Head of caudate nucleus (tissue), 42 donors: ENCODE measurements around the gene TERT.
"Not testable (repeated sequence)": the region's sequence is repeated elsewhere in the genome, so short reads cannot be mapped to it uniquely, and the experiment has no call there.

Experiments used
- DNase-seq, 42 donors: peaks; one replicate each; pipeline versions ENCODE4 v3.0.0 to v3.0.0-alpha.2; 2020 to 2021; ENCODE audit warnings: mixed read lengths in 7 of 42
- intact Hi-C: fragments of 100-400 bp; cut with DNase I; formaldehyde crosslinking; loops from one replicate; pipeline ENCODE4 v1.15.0; 2022

Gene TERT

DNA sequence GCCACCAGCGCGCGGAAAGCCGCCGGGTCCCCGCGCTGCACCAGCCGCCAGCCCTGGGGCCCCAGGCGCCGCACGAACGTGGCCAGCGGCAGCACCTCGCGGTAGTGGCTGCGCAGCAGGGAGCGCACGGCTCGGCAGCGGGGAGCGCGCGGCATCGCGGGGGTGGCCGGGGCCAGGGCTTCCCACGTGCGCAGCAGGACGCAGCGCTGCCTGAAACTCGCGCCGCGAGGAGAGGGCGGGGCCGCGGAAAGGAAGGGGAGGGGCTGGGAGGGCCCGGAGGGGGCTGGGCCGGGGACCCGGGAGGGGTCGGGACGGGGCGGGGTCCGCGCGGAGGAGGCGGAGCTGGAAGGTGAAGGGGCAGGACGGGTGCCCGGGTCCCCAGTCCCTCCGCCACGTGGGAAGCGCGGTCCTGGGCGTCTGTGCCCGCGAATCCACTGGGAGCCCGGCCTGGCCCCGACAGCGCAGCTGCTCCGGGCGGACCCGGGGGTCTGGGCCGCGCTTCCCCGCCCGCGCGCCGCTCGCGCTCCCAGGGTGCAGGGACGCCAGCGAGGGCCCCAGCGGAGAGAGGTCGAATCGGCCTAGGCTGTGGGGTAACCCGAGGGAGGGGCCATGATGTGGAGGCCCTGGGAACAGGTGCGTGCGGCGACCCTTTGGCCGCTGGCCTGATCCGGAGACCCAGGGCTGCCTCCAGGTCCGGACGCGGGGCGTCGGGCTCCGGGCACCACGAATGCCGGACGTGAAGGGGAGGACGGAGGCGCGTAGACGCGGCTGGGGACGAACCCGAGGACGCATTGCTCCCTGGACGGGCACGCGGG lies at the start of gene TERT:
Gene TERT, minus strand, starts transcription at position 234 of the 815 bp plus-strand sequence. Its CDS starts 79 bp downstream, at position 155.
- peak in 27 of 42 donors; percentile 12 to 61 (median 38) for DNase-seq
- intact Hi-C loops: no loop called here

DNA sequence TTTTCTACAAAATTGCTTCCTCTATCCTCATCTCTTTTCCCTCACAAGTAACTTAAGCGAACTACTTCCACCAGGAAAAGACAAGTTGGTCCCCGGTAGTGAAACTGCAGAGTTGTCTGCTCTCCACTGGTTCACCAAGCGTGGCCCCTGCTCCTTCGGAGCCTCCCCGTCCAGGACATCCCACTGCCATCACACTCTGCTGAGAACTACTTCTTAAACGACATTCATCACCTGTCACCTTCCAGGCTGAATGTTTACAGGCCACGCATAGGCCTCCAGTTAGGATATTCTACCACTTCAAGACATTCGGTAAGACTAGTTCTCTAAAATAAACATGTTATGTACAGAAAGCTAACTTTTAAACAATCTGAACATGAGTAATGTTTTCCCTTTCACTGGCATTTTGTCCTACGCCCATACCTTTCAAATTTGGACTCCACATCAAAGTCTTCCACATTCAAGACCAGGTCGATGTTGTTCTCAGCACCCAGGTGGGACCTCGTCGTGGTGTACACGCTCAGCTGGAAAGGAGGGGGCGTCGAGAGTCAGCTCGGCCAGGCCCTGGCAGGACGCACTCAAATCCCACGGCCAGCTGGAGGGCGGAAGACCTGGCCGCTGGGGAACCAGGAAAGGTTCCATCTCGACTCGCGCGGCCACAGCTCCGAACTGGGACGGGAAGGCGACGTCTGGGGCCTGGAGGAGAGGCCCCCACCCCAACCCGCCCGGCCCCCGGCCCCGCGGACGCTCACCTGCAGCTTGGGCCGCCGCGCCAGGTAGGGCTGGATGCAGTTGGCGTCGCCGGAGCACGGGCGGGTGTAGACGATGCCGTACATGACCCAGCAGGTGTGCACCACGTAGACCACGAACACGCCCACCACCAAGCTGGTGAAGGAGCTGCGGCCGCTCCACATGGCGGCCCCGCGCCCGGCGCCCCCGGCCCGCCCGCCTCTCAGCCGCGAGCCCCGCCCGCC lies 49.3 kb upstream of the TERT start:
- intact Hi-C loops: loop anchor here (10.0 kb wide), 2 partner anchors 159 to 301 kb away; no protein-coding TSS in a partner anchor
- DNase-seq: peak in 10 of 42 donors; percentile 5 to 48 (median 31)

DNA sequence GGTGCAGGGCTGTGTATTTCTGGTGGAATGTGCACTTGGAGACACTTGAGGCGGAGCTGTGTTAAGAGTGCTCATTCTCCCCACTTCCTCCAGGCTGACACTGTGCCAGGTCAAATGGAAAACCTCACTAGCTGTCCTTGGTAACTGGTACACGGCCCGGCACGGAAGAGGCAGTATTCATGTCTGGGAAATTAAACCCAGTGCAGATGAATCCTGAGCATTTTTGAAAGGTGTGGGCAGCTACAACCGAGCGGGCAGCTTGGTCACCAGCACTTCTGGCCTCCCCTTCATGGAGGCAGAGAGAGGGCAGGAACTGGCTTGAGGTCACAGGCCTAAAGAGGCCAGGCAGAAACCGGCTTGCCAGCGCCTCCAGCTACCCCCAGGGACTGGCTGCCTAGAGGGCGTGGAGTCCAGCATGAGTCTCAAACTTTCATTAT lies 48.5 kb upstream of the TERT start:
- intact Hi-C loops: loop anchor here (10.0 kb wide), 2 partner anchors 159 to 301 kb away; no protein-coding TSS in a partner anchor
- peak in 1 of 42 donors; percentile 21 for DNase-seq

DNA sequence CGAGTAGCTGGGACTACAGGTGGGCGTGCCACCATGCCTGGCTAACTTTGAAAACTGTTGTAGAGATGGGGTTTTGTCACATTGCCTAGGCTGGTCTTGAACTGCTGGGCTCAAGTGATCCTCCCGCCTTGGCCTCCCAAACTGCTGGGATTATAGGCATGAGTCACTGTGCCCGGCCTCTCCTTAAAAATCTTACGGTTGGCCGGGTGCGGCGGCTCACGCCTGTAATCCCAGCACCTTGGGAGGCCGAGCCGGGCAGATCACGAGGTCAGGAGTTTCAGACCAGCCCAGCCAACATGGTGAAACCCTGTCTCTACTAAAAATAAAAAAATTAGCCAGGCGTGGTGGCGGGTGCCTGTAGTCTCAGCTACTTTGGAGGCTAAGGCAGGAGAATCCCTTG lies 47.8 kb upstream of the TERT start:
- intact Hi-C loops: loop anchor here (10.0 kb wide), 2 partner anchors 158 to 302 kb away; no protein-coding TSS in a partner anchor
- DNase-seq: peak in 1 of 42 donors; percentile 23

DNA sequence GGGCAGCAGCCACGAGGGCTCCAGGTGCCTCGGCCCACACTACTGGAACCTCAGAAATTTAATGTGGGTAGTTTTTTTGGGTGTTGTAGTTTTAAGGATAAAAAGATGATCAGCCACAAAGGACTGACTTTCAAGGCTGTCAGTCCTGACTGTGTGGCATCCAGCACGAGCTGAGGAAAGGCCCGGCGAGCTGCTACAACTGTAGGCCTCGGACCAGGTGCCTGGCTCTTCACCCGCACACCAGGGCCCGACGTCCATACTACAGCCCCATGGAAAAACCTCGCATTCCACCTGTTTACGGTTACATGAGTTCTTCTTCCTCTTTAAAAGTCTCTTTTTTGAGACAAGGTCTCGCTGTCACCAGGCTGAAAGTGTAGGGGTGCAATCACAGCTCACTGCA lies 47.4 kb upstream of the TERT start:
- intact Hi-C loops: loop anchor here (10.0 kb wide), 2 partner anchors 157 to 303 kb away; no protein-coding TSS in a partner anchor

DNA sequence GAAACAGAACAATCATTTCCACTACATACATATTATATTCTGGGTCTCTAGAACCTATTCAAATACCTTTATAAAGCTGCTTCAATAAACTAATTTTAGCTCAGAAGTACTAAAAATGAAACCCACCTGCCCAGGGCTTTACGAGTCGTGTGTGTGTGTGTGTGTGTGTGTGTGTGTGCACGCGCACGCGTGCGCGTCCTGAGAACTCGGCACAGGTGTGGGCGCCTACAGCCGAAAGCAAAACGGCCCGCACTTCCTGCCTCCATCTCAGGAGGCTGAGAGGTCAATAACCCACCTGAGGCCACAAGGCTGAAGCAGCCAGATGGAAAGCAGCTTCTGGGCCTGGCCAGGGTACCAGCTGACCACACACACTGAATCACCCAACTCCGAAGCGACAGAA lies 47.0 kb upstream of the TERT start:
- intact Hi-C loops: loop anchor here (10.0 kb wide), 2 partner anchors 157 to 303 kb away; no protein-coding TSS in a partner anchor
- peak in 1 of 42 donors; percentile 13 for DNase-seq

More for the DNA sequence above, 47.4 kb upstream of the TERT start:
- DNase-seq: peak in 1 of 42 donors; percentile 19

DNA sequence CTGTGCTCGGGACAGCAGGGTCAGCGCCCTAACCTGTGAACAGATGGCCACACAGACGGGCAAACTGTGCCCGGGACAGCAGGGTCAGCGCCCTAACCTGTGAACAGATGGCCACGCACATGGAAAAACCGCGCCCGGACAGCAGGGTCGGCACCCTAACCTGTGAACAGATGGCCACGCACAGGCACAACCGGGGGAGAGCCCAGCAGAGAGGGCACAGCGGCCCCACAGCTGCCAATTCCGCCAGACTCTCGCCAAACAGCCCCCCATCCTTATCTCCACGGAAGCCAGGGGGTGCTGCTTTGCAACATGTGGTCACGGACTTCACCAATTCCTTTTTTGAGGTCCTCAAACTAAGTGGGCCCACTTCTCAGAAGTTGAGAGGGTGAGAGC lies 44.9 kb upstream of the TERT start:
- intact Hi-C loops: loop anchor here (10.0 kb wide), 2 partner anchors 155 to 305 kb away; no protein-coding TSS in a partner anchor
- peak in 1 of 42 donors; percentile 13 for DNase-seq

DNA sequence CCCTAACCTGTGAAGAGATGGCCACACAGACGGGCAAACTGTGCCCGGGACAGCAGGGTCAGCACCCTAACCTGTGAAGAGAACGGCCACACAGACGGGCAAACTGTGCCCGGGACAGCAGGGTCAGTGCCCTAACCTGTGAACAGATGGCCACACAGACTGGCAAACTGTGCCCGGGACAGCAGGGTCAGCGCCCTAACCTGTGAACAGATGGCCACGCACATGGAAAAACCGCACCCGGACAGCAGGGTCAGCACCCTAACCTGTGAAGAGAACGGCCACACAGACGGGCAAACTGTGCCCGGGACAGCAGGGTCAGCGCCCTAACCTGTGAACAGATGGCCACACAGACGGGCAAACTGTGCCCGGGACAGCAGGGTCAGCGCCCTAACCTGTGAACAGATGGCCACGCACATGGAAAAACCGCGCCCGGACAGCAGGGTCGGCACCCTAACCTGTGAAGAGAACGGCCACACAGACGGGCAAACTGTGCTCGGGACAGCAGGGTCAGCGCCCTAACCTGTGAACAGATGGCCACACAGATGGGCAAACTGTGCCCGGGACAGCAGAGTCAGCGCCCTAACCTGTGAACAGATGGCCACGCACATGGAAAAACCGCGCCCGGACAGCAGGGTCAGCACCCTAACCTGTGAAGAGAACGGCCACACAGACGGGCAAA lies 44.4 kb upstream of the TERT start:
- intact Hi-C loops: not testable (repeated sequence)

DNA sequence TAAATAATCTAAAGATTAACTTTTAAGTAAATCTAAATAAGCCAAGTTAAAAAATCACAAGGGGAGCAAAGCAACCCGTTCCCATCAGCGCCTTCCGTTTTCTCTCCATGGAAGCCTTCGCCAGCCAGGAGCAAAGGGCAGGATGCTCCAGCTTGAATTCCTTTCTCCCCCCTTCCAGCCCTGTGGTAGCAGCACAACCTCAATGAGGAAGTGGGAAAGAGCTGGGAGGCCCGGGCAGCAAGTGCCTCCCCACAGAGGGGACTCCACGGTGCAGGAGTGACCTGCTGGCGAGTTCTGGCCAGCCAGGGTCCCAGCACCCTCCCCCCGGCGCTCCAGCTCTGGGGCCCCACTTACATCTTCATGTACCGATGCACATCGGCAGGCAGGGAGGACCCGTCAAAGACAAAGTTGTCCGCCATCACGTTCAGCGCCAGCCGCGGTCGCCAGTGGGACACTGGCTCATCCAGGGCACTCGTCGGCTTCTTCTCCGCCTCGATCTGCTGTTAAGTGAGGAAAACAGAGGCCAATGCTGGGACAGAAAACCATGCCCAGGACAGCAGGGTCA lies 43.7 kb upstream of the TERT start:
- peak in 1 of 42 donors; percentile 16 for DNase-seq
- intact Hi-C loops: no loop called here

More for the DNA sequence above, 44.4 kb upstream of the TERT start:
- DNase-seq: peak in 2 of 42 donors; percentile 0 to 22

DNA sequence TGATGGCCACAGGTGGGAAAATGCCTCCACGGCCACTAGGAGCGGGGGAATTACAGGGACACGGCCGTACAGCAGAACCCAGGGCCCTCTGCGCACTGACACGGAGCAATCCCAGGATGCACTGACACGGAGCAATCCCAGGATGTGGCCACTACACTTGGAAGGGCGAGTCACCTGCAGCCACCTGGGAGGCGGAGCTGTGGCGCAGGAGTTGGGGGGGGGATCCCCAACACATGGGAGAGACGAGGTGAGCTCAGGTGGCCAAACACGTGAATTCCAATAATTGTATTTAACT lies 43.3 kb upstream of the TERT start:
- intact Hi-C loops: no loop called here
- peak in 1 of 42 donors; percentile 19 for DNase-seq

DNA sequence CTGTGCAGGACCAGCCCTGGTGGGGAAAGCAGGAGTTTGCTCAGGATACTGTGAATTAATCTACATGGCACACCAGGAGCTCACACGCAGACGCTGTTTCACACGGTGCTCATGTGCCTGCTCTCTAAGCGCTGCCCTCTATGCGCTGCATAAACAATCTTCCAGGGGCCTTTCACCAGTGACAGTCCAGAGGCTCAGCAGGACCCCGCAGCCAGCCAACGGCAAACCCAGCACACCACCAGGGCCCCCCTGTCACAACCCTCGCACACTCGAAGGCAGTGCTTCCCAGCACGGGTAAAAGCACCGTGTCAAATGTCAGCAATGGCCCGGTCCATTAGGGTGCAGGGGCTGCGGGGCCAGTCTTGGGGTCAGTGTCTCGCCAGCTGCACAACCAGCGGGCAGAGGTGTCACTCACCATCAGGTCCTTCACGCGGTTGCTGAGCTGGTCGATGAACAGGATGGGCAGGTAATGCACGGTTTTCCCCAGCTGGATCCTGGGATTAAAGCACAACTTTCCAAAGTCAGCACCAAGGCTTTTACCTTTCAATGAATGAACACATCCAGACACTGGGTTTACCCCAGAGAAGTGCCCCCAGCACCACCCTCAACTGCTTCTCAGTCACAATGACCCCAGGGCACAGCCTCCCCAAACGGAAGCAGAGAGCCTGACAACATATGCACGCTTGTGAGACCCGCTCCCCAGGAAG lies 42.8 kb upstream of the TERT start:
- peak in 2 of 42 donors; percentile 2 to 16 for DNase-seq
- intact Hi-C loops: no loop called here

DNA sequence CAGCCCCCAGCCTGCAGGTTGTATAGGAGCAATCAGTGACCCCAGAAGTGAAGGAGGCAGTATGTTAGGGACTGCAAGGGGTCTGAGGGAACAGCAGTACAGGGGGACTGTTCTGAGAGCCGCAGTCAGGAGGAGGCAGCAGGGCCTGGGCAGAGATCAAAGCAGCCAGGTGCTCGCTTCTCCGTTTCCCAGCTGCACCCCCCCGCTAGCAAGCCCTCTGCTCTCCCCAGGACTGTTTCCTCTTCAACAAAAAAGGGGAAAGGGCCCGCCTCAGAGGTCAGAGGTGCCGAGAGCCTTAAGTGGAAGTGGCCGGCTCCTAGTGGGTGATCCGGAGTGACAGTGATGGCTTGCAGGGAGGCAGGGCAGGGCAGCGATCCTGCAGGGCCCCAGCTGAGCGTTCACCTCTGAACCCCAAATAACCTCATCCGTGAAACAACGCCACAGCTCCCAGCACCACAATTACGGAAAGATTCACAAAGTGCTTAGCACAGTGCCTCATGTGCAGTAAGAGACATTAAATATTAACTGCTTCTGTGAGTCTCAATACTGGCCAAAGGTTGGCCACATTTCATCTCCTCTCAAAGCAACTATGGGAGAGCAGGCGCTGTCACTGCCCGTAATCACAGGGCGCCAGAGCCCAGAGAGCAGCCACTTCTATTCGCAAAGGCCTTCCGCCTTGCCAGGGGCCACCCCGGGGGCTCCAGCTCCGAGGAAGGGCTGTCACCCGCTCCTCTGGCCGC lies 42.1 kb upstream of the TERT start:
- DNase-seq: peak in 1 of 42 donors; percentile 12

DNA sequence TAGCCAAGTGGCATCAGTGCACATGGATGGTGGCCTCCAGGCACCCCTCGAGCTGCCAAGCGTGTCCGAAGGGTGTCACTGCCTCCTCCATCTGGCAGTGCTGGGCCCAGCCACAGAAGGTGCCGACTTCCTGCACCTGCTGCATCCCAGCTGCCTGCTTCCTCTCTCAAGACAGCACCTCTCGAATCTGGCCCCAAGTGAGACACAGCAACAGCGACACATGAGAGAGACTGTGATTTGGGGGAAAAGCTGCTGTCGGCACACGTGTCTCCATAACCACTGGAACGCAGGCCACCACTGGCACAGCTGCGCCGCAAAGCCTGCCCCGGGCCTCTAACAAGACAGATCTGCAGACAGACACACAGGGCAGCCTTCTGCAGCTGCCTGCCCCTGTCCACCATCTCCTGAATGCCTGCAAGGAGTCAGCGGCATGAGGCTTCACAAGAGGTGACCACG lies 41.3 kb upstream of the TERT start:
- intact Hi-C loops: no loop called here
- peak in 1 of 42 donors; percentile 23 for DNase-seq

More for the DNA sequence above, 42.1 kb upstream of the TERT start:
- intact Hi-C loops: no loop called here

DNA sequence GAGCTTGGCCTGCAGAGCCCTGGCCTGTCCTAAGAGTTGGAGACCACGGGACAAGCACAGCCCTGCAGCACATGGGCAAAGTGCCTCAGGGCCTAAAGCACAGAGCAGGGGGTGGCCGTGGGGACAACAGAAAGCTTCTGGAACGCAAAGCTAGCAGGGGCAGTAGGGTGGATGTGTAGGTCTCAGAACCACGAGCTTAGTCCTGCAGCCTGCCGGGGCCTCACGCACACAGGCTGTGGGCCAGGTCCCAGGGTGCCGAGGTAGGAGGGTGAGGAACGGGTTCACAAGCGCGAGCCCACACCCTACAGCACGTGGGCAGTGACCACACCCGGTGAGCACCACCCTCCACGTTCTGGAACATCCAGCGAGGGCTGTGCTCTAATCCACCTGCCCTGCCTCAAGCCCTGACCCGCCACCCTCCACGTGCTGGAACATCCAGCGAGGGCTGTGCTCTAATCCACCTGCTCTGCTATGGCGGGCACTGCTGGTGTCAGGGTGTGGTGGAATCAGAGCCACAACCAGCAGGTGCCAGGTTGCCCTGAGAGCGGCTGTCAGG lies 40.8 kb upstream of the TERT start:
- intact Hi-C loops: no loop called here
- DNase-seq: peak in 1 of 42 donors; percentile 16

DNA sequence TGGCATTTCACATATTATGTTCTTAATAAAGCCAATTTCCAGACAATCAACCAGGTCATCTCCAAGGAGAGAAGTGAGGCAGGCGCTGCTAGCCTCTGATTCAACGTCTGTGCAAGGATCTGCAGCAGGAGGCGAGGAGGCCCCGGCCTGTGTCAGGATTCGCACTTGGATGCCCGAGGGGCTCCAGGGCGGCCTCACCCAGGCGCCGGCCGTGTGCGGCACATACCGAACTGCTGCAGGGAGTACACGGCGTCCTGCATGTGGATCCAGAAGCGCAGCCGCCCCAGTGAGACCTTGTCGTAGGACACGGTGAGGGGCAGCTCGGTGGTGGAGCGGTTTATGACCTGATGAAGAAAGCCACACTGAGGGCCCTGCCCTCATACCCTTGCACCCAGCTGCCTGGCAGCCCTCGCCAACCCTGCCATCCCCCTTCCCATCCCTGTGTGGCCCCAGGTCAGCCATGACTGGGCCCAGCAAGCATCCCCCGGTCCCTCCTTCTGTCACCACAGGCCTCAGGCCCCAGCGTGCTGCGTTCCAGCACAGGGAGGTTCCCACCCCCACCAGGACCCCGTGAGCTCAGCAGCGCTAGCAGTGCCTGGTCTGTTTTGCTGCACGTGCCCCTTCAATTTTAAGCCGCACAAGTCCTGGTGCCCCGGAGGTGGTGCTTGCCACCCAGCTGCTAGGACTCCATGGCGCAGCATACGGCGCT lies 40.1 kb upstream of the TERT start:
- DNase-seq: peak in 2 of 42 donors; percentile 9 to 11
- intact Hi-C loops: no loop called here

DNA sequence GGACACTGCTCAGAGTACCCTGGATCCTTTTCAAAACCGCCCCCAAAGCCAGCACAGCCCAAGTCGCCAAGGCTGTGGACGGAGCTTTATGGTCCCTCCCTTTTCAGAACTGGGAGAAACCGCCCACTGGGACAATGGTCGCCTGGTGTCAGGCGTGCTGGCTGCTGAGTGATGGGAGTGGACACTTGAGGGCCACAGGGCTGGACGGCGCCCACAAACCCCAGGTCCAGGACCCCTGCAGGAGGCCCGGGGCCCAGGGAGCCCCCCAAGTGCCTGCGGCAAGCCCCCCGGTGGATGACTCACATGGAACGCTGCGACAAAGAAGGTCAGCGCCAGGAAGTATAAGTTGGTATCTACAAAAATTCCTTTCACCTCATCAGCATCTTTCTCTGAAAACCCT lies 39.1 kb upstream of the TERT start:
- intact Hi-C loops: no loop called here
- peak in 2 of 42 donors; percentile 10 to 20 for DNase-seq
